Smooth muscle cell (in vitro differentiated cells): Measurements from ENCODE around the gene KRT33B. TPM values are rescaled to one million over a fixed set of nuclear protein-coding genes. Genes with fewer than 3 reads are reported as not detected.

ENCODE experiments used
- DNase-seq: peaks from one replicate; lab custom pipeline; 2025; ENCODE audit not compliant: unreplicated experiment; lab: John Stamatoyannopoulos, UW
- H2AFZ ChIP-seq: fragments of 200-600 bp; sonication (generic); 2 replicates; pipeline ENCODE4 v1.6.0; 2016; ENCODE audit warnings: antibody characterized with exemption, low read depth, mild to moderate bottlenecking
- H3F3A ChIP-seq: fragments of 200-600 bp; sonication (generic); 2 replicates; pipeline ENCODE4 v1.6.0; 2017; ENCODE audit warnings: antibody characterized with exemption, low read depth
- H3K27ac ChIP-seq: fragments of 200-600 bp; sonication (generic); 2 replicates; pipeline ENCODE4 v1.5.1; 2016; ENCODE audit warnings: low read depth, mild to moderate bottlenecking
- H3K27me3 ChIP-seq: fragments of 200-600 bp; sonication (generic); 2 replicates; pipeline ENCODE4 v1.6.1; 2016; ENCODE audit warnings: low read depth, mild to moderate bottlenecking
- H3K36me3 ChIP-seq: fragments of 200-600 bp; sonication (generic); 2 replicates; pipeline ENCODE4 v1.5.1; 2016; ENCODE audit warnings: low read depth
- H3K4me1 ChIP-seq: fragments of 200-600 bp; sonication (generic); 2 replicates; pipeline ENCODE4 v1.5.1; 2016; ENCODE audit warnings: low read depth
- H3K4me2 ChIP-seq: fragments of 200-600 bp; sonication (generic); 2 replicates; pipeline ENCODE4 v1.6.0; 2016; ENCODE audit warnings: mild to moderate bottlenecking
- H3K4me3 ChIP-seq: fragments of 200-600 bp; sonication (generic); 2 replicates; pipeline ENCODE4 v1.5.1; 2016; ENCODE audit warnings: mild to moderate bottlenecking
- H3K79me2 ChIP-seq: fragments of 200-600 bp; sonication (generic); 2 replicates; pipeline ENCODE4 v1.6.0; 2016; ENCODE audit warnings: low read depth, mild to moderate bottlenecking
- H3K9ac ChIP-seq: fragments of 200-600 bp; sonication (generic); 2 replicates; pipeline ENCODE4 v1.6.0; 2016; ENCODE audit warnings: low read depth
- H3K9me3 ChIP-seq: fragments of 200-600 bp; sonication (generic); replicated peaks from 2 replicates; pipeline ENCODE4 v1.5.1; 2016; ENCODE audit warnings: low read depth
- H4K20me1 ChIP-seq: fragments of 200-600 bp; sonication (generic); 2 replicates; pipeline ENCODE4 v1.6.0; 2016; ENCODE audit warnings: low read depth
- WGBS: methylation state at CpG from one replicate; pipeline ENCODE4 v1.1.7; 2016; ENCODE audit warnings: low lambda C conversion rate; 5-methylcytosine and 5-hydroxymethylcytosine counted together
- polyA plus RNA-seq: library from polyadenylated mRNA; unstranded; fragments of >200 nt; fragmentation: Nextera tagmentation; extraction: Ambion mirVana; gene quantifications from 2 replicates; pipeline ENCODE4 v1.2.1, GENCODE V29; 2016
- total RNA-seq: library from RNA; depleted of rRNA; stranded (reverse); fragments of >200 nt; gene quantifications from 2 replicates; pipeline ENCODE4 v1.2.3, GENCODE V29; 2014
- TF ChIP-seq, protein P1 (sequence below): fragments of 200-600 bp; sonication (generic); IDR thresholded peaks from 2 replicates; pipeline ENCODE4 v1.5.1; 2017; ENCODE audit warnings: borderline replicate concordance, mild to moderate bottlenecking, antibody characterized with exemption; ENCODE audit not compliant: insufficient read depth, poor library complexity, severe bottlenecking

Gene KRT33B
- total and polyA plus RNA-seq, 2 experiments from 2014 or later = 1.1 to 2.7 TPM

DNA sequence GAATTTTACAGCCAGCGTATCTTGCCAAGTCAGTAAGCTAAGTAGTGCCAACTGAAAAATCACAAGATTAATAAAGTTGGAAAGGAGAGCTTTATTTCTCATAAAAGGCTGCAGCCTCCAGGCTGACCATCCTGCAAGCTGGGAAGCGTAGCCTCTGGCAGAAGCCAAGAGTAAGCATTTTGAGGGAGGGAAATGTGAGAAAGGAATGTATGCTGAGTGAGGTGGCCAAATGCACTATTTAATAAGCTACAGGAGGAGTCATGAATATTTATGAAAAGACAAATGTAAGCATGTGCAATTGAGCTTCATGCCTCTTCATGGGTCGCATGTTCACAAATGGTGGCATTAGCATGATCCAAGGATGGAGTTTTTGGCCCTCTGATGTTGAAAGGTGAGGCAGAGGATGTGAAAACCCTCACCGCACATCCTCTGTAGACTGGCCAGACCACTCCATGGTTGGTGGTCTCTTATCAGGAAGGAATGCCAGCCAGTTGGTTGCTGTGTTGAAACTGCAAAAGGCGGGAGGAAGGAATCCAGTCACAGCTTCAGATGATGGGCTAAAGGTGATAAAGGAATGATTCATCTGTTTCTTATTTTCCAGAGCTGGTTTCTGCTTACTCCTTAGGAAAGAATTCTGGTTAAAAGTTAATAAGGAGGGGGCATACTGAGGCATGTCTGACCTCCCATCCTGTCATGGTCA is 9.2 kb downstream of the KRT33B start:
- Histone ChIP-seq H2AFZ (no peak overlapping the region), H4K20me1 (no peaks in the 10 kb centered on the region), H3K4me1 (no peaks in the 10 kb centered on the region), H3K4me2 (peak overlapping the region; percentile 38), H3K27ac (peak overlapping the region; percentile 75), H3F3A (peaks cover 9% of the 10 kb centered on the region), H3K4me3 (no peak overlapping the region), H3K9ac (no peak overlapping the region), H3K79me2 (no peaks in the 10 kb centered on the region), H3K27me3 (no peaks in the 10 kb centered on the region), H3K9me3 (no peaks in the 10 kb centered on the region), H3K36me3 (no peaks in the 10 kb centered on the region)
- DNase-seq = no peak
- TF ChIP-seq, protein P1, sequence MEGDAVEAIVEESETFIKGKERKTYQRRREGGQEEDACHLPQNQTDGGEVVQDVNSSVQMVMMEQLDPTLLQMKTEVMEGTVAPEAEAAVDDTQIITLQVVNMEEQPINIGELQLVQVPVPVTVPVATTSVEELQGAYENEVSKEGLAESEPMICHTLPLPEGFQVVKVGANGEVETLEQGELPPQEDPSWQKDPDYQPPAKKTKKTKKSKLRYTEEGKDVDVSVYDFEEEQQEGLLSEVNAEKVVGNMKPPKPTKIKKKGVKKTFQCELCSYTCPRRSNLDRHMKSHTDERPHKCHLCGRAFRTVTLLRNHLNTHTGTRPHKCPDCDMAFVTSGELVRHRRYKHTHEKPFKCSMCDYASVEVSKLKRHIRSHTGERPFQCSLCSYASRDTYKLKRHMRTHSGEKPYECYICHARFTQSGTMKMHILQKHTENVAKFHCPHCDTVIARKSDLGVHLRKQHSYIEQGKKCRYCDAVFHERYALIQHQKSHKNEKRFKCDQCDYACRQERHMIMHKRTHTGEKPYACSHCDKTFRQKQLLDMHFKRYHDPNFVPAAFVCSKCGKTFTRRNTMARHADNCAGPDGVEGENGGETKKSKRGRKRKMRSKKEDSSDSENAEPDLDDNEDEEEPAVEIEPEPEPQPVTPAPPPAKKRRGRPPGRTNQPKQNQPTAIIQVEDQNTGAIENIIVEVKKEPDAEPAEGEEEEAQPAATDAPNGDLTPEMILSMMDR = no peak
- 45% methylated on average over 5 of the region's 5 CpGs for WGBS

DNA sequence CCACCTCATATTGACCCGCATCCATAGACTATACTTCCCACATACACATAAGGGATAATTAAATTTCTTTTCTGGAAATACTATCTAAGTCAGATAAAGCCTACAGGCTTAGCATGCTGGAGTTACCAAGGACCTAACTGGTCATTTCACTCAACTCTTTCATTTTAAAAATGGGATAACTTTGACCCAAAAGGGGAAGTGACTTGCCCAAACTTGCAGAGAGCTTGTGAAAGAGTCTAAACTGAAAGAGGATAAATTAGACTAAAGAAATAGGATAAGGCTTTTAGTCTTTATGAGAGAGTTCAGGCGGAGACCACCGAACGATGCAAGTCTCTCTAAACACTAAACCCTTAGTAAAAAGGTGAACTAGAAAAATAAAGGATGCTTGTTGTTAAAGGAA is 15.1 kb downstream of the KRT33B start:
- no peak for DNase-seq
- Histone ChIP-seq H3K4me2 (no peak overlapping the region), H3K9ac (no peak overlapping the region), H3K9me3 (no peaks in the 10 kb centered on the region), H3K36me3 (no peaks in the 10 kb centered on the region), H3K4me1 (no peaks in the 10 kb centered on the region), H3K4me3 (no peak overlapping the region), H3K79me2 (no peaks in the 10 kb centered on the region), H3F3A (no peaks in the 10 kb centered on the region), H4K20me1 (no peaks in the 10 kb centered on the region), H3K27me3 (no peaks in the 10 kb centered on the region), H3K27ac (no peak overlapping the region), H2AFZ (no peak overlapping the region)
- 95% methylated on average over 4 of the region's 4 CpGs for WGBS
- TF ChIP-seq, protein P1 = no peak

DNA sequence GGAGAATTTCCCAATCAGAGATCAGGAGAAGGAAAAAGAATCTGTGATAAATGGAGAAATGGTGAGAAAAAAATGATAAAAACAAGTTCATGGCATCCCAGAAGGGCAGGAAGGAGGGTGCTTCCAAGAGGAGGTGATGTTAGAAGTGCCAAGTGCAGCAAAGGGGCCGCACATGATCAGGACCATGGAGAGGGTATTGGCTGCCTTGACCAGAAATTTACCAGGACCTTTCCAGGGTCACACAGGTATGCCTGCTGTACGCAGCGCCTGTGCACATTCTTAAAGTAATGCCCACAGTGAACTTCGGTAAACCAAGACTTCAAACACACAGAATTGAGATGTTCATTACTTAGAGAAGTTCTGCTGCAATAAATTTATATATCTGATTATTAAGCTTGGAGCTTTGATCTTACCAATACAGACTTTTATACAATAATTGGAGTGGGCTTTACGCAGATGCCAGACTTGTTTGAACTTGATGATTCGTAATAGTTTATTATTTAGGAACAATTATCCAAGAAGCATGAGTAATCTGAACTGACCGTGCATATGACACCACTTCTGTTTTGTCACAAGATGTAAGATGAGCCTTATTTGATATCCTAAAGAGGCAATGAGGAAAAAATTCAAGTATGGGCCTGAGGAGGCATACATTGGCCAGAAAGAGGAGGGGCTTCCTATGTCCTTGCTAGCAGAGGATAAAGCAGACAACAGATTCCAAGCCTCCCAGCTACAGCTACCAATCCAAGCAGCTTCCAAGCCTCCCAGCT is 16.8 kb downstream of the KRT33B start:
- Histone ChIP-seq H2AFZ (no peak overlapping the region), H3K9ac (no peak overlapping the region), H3K27ac (no peak overlapping the region), H3K36me3 (no peaks in the 10 kb centered on the region), H3K27me3 (no peaks in the 10 kb centered on the region), H4K20me1 (no peaks in the 10 kb centered on the region), H3K79me2 (no peaks in the 10 kb centered on the region), H3K4me1 (no peaks in the 10 kb centered on the region), H3K9me3 (no peaks in the 10 kb centered on the region), H3F3A (no peaks in the 10 kb centered on the region), H3K4me3 (no peak overlapping the region), H3K4me2 (no peak overlapping the region)
- 79% methylated on average over 7 of the region's 7 CpGs for WGBS
- TF ChIP-seq, protein P1 = no peak
- no peak for DNase-seq
